Bronchial smooth muscle cell (primary cell): ENCODE results near the gene PDXK. TPM values are rescaled to one million over a fixed set of nuclear protein-coding genes. Genes with fewer than 3 reads are reported as not detected.

Experiments used
- total RNA-seq: library from RNA; depleted of rRNA; stranded (reverse); fragments of >200 nt; gene quantifications from 2 replicates; pipeline ENCODE4 v1.2.1, GENCODE V29; 2014

The PDXK gene
- 115 and 132 TPM in 2 replicates for total RNA-seq

GRCh38 chr21:43718872-43719747, at the start of gene PDXK:
Gene PDXK, plus strand, starts transcription at chr21:43719129. Its CDS starts 166 bp downstream, at chr21:43719295.

GRCh38 chr21:43775795-43776430, 57.0 kb downstream of the PDXK start, which contains the start of gene CSTB:
Gene CSTB, minus strand, starts transcription at chr21:43776308. Its CDS starts 39 bp downstream, at chr21:43776269.

GRCh38 chr21:43789276-43790009, 70.5 kb downstream of the PDXK start, which contains the start of gene RRP1:
Gene RRP1, plus strand, starts transcription at chr21:43789577. Its CDS starts 53 bp downstream, at chr21:43789630.

Other genes with a start within 250 kb of the PDXK start
- 0.77 and 1.6 TPM in 2 replicates for gene HSF2BP, start 59.6 kb upstream of the PDXK start, total RNA-seq
- 10.5 and 11.8 TPM in 2 replicates for gene RRP1B, start 59.6 kb upstream of the PDXK start, total RNA-seq
- gene CSTB, start 57.2 kb downstream of the PDXK start, total RNA-seq, result 19.9 and 21.6 TPM in 2 replicates
- 12.3 and 13.4 TPM in 2 replicates for gene RRP1, start 70.4 kb downstream of the PDXK start, total RNA-seq
- gene AGPAT3, start 146.1 kb downstream of the PDXK start, total RNA-seq, result 21.4 and 38.6 TPM in 2 replicates